Measurements from ENCODE around the gene GRIA4.

The GRIA4 gene

DNA sequence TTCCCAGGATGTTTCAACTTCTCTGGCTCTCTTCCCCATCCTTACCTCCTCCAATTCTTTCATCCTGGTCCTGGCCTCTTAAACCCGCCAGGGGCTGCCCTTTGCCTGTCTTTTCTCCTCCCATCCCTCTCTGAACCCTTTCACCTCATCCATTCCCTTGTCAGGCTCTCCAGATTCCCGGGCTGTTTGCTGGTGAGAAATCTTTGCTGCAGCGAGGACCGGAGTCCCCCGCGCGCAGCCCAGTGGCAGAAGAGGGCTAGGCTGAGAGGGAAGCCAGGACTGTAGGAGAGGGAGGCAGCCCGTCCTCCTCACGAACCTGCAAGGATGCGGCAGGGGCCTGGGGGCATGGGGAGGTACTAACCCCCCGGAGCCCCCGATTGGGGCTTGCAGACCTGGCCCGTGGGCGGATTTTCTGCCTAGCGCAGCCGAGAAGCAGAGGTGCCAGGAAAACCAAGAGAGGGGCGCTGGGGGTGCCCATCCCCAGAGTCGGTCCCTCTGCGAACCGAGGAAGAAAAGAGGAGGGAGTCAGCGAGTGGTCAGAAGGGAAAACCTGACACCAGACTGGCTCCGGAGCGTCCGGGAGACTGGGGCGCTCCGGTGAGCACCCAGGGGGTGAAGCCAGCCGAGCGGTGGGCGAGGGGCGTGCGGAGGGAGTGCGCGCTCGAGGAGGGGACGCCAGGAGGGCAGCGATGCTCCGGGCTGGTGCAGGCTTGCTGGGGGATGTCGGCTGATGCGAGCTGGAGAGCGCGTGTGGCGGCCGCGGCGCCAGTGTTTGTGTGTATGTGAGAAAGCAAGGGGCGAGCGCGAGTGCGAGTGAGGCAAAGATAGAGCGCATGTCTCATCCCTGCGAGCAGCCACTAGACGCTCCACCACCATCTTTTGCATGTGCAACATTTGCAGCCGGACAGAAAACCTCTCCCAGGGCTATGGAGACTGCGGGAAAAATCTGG, at the start of gene GRIA4:
Gene GRIA4 (plus strand): TSS at position 242 of the 950 bp plus-strand sequence. CDS start 925 bp downstream, outside the sequence.
- DNase-seq, result no peak

DNA sequence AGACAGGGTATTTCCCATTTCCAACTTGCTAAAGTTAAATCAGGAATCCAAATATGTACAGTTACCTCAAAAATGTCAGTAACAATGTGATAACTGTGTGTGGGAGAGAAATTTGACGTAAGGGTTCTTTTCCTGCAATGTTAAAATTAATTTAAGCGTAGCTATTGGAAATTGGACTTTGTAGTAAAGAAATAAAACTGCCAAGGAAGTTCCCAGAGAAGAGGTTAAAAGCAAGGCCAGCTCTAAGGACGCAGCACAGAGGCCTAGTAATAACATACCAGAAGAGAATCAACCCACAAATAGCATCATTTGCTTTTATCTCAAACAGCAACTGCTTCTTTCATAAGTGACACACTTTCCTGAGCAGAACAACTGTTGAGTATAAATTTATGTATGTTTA, 36.8 kb upstream of the GRIA4 start:
- DNase-seq, result no peak

DNA sequence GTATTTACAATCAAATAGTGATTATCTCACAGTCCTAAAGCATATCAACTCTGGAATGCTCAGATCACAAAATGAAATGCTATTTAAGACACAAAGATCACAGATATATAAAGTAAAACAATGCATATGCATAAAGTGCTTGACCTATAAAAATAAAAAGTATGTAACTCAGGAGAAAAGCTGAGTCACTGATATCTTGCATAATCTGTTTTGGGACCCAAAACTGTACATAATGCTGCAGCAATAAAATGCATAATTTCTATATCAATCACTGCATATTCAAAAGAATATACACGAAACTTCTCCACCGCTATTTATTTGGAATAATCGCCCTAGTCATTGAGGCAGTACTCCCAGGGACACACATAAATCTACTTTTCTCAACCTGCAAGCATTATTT, 34.9 kb upstream of the GRIA4 start:
- no peak for DNase-seq

DNA sequence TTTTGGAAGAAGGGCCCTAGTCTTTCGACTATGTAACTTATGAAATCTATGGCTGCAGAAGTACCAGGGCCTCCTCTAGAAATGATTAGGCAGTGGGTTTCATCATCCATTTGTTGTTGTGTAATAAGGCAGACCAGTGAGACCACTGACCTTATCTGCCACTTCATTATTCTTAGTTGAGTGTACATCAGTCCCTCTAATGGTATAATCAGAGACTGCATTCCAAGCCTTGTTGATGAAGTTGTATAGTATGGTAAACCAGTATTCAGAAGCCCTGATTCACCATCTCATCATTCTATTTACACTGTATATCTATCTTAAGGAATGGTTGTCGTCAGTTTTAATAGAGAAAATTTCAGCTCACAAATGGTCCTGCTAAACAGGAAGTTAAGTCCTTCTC, 32.2 kb upstream of the GRIA4 start:
- no peak for DNase-seq

DNA sequence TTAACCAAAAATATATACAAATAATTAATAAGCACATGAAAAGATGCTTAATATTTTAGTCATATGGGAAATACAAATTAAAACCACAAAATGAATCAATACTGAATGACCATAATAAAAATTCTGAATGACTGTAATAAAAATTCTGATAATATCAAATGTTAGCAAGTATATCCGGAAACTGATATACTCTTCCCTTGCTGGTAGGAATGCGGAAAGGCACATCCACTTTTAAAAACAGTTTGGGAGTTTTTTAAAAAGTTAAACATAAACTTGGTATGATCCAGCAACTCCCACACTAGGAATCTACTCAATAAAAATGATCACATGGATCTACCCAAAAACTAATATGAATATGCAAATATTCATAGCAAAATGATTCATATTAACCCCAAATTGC, 30.8 kb upstream of the GRIA4 start:
- no peak for DNase-seq

DNA sequence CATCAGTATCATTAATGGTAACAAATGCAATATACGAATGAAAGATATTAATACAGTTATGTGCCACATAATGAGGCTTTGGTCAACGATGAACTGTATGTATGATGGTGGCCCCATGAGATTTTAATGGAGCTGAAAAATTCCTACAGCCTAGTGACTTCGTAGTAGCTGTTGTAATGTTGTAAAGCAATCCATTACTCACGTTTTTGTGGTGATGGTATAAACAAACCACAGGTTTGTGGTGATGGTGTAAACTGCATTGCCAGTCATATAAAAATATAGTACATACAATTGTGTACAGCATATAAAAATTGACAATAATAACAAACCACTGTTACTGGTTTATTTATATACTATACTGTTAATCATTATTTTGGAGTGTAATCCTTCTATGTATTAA, 27.4 kb upstream of the GRIA4 start:
- DNase-seq, result no peak

DNA sequence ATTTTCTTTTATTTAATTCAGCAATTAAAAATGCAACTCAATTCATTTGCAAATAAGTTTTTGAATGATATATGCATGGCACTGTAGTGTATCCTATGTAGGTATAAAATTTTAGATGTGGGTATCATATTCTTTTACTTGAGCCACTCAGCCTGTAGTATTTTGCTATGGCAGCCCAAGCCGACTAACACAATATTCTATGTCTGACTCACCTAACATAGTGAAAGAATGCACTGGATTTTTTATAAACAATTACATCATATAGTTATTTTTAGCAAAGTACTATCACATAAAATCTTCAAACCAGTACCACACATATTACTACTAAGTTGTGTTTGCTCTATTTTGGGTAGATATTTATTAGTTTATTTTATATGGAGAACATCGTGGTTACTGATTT, 21.9 kb upstream of the GRIA4 start:
- no peak for DNase-seq

DNA sequence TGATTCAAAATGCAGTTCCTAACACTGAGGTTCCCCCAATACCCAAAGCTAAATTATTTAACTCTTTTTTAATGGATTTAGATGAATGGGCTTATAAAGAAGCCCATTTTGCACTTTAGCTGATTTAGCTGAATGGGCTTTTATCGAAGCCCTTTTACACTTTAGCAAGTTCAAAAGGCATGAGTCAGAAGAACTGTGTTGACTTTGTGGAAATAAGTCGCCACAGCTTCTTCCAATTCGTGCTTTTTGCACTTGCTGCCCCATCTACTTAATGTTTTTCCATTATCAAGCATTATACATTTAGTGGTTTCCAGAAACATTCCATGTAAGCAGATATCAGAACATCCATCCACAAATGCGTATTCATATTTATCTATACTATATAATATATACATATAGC, 20.5 kb upstream of the GRIA4 start:
- DNase-seq, result no peak

DNA sequence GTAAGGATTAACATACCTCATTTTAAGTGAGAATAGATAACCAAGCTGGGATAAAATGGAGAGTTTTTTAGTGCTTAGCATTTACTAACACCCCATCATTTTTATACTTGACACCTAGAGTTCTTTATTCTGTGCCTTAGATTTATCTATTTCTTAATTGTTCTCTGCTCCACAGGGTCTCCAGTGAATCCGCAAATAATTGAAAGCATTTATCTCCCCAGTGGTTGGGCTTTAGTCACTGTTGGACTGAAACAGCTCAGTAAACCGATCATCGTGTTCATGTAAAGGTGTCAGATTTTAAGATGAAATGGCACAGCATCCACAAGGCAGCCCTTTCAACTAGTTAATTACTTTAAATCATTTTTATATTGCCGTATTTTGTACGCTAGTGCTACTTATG, 17.8 kb upstream of the GRIA4 start:
- no peak for DNase-seq

DNA sequence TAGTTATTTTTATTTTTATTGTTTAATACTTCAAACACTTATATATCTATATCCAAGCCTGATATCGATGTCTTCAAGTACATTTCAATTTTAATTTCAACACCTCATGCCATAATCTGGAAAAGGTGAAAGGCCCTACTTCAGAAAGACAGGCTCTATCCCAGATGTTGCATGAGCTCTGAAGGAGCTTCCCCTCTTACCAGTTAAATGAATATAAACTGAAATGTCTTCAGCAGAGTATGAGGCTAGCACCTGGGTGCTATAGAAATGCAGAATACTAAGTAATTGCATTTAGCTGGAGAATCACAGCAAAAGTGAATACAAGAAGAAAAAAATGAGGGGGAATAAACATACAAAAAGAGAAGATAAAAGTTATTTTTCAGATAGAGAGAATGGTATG, 11.5 kb upstream of the GRIA4 start:
- DNase-seq, result no peak

DNA sequence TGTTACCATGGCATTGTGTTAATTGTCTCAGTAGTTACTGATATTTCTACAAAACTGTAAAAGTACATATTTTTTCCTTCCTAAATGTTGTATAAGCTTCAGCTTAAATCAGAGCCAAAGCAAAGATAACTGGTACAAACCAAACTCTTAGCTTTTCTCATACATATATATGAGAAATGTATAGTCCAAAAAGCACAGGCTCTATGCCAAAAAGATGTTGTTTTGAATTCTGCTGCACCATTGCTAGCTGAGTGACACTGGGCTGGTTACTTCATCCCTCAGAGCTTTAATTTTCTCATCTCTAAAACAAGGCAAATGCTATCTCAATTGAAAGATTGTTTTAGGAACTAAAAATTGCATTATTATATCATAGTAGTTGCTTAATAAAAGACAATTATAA, 6.7 kb upstream of the GRIA4 start:
- DNase-seq, result no peak

DNA sequence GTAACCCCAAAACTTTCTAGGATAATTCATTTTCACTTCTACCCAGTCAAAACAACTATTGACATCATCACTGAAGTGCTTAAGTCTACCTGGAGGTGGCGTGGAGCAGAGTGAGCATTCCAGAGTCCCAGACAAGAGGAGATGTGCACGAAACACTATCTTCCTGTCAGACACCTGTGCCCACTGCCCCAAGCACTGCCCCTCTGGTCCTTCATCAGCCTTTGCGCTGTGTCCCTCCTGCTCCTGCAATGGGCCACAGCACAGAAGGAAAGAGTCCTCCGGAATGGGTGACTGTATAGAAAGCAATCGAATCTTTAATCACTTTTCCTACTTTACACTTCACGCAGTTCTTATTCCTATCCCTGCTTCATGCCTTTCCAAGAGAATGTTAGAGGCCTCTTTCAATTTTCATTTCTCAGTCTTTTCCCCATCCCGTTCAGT, 512 bp upstream of the GRIA4 start:
- DNase-seq, result no peak

DNA sequence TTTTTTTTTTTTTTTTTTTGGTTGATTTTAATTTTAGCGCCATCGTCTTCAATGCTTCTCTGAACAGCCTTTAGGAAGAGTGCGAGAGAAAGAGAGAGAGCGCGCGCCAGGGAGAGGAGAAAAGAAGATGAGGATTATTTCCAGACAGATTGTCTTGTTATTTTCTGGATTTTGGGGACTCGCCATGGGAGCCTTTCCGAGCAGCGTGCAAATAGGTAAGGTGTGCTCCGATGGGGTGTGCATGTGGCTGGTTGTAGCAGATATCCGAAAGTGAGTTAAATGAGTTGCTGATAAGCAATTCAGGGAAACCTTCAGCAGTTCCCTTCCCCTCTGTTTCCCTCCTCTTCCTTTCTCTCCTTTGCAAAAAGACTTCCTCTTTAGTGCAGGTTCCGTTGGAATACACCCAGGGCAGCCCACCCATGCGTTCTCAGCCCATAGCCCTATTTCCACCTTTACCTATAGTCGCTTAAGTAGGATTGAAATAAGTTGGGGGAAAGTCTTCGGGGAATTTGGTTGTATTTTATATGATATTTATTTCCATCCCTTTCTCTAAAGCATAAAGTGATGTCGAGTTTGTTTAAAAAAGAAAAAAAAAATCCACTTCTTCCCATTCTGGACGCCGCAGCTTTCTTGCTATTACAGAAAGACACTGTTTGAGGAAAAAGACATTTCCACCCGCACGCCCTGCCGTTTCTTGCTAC, 1.1 kb downstream of the GRIA4 start:
- DNase-seq, result no peak

DNA sequence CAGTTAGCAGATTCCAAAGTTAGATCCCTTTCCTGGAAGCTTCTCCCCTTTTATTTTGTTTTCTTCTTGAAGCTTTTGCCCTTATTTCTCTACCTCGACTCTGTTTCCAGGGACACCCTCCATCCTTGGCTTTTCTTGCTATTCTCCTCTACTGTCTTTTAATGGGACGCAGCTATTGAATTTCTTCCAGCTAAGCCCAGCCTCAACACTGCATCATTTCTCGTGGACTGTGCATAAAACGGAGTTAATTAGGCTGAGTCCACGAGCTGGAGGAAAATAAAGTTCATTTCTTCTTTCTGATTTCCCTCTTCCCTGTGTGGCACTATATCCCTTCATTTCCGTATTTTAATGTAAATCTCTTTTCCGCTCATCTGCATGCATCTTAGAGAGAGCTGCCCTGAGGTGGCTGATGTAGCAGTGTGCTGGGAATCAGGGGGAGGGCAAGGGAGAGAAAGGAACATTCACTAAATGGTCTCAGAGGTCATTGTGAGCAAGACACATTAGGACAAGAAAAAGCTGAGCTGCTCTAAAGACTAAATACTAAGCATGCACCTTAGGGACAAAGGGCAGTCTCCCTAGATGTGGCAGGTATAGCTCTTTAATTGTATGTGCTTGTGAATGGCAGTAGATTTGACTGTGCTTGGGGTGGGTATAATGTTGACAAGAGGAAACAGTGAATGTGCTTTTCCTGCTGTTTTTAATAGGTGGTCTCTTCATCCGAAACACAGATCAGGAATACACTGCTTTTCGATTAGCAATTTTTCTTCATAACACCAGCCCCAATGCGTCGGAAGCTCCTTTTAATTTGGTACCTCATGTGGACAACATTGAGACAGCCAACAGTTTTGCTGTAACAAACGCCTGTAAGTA, 1.9 kb downstream of the GRIA4 start:
- DNase-seq, result no peak

DNA sequence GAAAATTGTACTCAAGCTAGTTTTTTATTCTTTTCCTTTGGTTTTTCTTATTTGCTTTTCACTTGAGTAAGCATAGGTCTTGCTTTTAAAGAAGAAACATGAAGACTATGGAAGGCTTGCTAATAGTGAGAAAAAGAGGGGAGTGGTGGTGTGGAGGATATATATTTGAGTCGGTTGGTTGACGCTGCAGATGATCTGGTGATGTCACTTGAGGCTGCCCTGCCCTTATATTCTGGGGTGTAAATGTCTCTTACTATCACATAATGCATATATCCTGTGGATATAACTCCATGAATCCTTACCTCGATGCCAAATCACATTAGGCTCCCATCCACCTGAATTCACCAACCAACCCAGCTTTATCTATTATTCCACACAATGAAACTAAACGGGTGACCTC, 2.9 kb downstream of the GRIA4 start:
- no peak for DNase-seq

DNA sequence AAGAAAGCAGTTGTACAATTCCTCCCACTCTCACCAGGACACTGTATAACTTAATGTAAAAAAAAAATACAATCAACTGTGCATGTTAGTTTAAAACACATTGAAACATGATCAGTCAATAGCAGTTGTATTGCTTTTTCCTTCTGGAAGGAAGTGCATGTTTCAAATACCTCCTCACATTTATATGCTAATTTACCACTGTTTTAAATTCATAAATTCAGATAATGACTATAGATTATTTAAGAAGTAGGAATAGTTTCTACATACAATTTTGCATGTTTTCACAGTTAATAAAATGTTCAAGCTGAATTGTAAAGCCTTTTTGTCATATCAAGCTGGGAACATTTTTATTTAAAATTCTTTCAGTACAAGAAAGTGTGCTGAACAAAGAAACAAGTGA, 3.3 kb downstream of the GRIA4 start:
- DNase-seq, result no peak

DNA sequence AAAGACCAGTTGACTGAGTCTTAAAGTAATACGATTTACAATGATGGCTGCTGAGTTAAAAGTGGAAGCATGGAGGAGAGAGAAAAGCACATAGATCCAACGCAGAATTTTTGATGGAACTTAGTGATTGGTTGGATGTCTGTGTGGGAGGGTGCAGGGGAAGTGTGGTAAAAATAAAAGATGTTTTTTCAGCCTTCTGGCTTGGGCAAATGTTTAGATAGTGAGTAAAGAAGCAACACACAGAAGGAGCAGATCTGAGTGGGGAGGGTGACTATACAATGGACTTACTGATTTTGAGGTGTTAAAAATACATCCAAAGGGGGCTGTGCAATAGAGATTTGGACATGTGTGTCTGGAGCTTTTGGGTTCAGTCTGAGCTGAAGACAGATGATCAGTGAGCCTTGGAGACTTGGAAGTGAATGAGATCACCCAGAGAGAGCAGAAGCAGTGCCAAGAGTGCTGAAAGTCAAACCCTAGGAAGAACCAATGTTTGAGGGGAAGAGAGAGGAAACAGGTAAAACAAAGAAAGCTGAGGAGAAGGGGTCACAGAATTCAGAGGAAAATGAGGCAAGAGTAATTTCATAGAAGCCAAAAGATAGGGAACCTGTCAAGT, 8.6 kb downstream of the GRIA4 start:
- no peak for DNase-seq

DNA sequence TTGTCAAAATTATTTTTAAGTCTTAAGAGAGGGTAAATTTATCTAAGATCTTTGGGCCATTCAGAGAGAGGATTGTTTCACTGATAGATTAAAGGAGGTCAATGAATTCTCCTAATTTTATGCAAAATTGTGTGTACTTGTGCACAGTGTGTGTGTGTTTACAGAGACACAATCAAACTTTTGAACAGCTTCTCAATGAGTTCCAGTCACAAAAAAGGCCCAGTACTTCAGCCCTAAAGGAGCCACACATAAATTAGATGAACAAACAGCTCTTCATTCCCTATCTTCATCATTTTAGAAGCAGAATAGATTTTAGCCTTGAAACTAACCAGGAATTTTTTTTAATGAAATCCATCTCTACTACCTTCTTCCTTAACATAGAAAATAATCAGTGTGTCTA, 9.7 kb downstream of the GRIA4 start:
- no peak for DNase-seq

DNA sequence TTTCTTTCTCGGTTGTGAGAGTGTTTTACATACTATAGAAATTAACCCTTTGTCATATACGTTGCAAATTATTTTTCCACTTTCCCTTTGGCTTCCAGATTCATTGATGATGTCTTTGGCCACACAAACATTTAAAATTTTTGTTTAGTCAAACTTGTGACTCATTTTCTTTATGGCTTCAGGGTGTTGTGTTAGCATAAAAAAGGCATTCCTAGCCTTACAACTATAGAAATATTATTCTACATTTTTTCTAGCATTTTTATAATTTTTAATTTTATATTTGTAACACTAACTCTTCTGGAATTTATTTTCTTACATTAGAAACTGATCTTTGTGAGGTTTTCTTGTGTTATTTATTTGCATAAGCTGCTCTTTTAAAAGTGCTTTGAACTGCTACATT, 12.1 kb downstream of the GRIA4 start:
- no peak for DNase-seq

DNA sequence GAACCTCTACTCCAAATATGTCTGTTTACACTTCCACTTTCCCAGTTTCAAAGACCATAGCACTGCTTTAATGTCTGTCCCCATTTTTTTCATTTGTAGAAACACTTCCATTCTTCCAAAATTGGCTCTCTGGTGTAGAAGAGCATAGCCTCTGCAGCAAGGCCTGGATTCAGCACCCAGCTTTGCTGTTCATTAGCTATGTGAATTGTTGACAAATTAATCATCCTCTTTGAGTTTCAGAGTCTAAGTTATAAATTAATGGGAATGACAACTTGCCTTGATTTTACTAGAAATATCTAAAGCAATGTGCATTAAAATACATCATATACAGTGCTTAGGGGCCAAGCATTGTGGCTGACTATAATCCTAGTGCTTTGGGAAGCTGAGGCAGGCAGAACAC, 22.4 kb downstream of the GRIA4 start:
- no peak for DNase-seq

DNA sequence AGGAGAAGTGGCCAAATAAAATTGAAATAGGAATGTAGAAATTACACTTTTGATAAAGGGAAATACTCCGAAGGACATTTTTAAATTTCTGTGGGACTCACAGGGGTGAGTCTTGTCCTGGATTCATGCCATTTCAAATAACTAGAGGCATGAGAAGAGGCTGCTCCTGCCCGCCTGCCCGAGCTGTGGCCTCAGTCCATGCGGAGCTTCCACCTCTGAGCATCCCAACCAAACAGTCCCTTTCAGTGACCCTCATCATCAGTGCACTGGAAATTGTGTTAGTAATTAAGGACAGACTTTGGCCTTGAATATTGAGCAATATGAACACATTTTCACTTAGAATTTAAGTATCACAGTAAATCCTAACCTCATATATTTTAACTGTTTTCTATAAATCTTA, 25.6 kb downstream of the GRIA4 start:
- no peak for DNase-seq

DNA sequence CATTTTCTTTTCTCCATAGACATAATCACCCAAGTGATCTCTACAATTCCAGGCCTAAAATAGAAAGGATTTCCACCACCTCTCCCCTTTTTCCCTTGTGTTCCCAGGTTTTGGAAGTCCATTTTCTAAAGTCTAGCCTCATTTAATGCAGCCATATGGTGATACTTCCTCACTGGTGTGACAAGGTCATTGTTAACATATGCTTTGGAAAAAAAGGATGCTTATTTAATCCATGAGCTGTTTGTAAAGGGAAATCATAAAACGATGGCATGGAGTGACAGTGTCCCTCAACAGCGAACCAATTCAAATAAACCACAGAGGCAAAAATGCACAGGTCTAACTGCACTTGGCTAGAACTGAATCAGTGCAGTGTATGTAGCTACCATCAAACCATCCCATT, 26.6 kb downstream of the GRIA4 start:
- no peak for DNase-seq

DNA sequence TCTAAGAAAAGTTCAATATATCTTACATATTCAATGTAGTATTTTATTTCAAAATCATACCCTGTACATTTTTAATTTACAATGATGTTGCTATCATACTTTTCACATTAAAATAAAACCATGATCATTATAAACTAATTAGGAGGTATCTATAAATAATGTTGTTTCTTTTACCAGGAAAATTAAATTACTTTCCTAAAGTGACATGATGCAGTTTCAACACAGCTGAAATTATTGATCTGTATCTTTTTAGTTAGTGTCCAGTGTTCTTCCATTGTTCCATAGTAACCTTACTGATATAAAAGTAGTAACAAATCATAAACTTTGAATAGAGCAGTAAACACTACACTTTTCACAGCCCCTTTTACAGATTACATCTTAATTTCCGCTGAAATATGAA, 29.7 kb downstream of the GRIA4 start:
- no peak for DNase-seq
